NCI-H2196 (cell line): Measurements from ENCODE around the gene AGXT.

ENCODE experiments used
- DNase-seq: peaks from one replicate; lab custom pipeline; 2025; ENCODE audit not compliant: unreplicated experiment; lab: John Stamatoyannopoulos, UW

AGXT gene

DNA sequence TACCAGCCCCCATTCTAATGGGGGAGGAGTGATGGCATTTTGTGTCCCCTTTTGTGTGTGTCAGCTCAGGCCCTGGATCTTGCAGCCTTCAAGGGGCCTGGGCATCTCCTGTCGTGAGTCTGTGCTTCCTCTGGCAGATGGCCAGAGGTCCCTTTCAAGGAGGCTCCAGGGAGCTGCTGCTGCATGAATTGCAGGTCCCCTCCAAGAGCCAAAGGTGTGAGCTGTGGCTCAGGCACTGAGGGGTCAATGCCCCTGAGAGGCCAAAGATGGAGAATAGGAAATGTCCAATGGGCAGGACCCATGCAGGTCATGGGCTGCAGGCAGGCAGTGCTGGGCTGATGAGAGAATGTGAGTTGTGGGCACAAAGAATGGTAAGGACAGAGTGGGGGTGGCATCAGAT lies 16.9 kb downstream of the AGXT start:
- DNase-seq: no peak

DNA sequence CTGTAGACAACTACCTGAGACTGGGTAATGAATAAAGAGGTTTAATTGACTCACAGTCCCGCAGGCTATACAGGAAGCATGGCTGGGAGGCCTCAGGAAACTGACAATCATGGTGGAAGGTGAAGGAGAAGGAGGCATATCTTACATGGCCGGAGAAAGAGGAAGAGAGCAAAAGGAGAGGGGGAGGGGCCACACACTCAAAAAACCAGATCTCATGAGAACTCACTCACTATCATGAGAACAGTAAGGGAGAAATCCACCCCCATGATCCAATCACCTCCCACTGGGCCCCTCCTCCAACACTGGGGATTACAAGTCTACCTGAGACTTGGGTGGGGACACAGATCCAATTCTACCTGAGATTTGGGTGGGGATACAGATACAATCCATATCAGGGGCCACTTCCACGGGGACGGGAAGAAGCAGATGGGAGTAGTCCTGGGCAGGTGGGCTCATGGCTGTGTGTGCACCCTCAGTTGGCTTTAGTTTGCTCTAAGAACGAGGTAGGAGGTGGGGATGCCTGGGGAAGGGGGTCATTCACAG lies 17.5 kb downstream of the AGXT start:
- no peak for DNase-seq

DNA sequence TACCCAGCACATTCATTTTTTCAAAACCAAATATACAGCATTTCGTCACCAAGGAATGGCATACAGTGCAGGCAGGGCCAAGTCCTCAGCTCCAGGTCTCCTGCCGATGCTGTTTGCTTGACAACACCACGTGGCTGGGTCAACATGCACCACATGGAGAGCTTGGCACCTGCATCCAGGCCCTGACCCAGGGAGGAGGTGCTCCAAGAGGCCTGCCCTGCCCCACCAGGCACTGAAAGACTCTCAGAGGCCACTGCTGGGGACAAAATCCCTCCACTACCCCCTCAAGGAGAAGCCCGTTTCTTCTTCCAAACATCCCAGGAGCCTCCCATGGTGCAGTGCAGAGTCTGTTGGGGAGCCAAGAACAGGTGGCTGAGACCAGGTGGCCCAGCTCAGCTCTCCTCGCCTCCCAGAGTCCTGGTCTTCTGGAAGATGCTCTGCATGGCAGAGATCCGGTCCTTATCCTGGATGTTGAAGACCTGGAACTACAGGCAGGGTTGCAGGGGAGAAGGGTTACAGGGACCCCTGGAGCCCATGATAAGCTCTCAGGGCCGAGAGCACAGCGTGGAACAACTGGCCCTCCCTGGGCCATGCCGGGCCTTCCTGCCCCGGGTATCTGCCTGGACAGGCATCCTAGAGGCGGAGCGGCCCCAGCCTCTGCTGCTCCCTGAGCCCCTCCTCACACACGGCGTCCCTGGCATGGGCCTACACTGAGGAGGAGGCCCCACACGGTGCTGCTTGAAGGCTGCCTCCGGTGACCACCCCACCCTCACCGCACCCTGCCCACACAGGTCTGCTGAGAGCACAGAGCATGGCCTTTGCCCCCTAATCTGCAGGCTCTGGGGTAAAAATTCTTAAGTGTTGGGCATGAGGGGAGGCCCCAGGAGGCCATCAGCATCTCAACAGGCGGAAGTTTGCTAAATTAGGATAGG lies 18.3 kb downstream of the AGXT start:
- DNase-seq: peak; percentile 56

DNA sequence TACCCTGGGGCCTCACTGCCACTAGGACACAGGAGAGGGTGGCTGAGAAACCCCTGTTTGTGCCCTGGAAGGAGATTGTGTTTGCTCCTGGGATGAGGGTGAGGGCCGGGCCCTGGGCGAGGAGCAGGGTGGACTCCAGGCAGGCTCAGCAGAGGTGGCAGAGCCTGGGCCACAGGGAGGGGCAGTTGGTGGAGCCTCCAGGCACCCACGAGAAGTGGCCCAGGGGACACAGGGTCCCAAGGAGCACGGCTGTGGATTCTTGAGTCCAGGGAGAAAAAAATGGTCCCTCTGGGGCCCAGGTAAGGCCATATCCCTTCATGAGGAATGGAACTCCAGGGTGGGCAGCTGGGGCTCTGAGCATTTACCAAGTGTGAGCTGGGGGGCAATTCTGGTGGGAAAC lies 19.0 kb downstream of the AGXT start:
- DNase-seq: no peak

DNA sequence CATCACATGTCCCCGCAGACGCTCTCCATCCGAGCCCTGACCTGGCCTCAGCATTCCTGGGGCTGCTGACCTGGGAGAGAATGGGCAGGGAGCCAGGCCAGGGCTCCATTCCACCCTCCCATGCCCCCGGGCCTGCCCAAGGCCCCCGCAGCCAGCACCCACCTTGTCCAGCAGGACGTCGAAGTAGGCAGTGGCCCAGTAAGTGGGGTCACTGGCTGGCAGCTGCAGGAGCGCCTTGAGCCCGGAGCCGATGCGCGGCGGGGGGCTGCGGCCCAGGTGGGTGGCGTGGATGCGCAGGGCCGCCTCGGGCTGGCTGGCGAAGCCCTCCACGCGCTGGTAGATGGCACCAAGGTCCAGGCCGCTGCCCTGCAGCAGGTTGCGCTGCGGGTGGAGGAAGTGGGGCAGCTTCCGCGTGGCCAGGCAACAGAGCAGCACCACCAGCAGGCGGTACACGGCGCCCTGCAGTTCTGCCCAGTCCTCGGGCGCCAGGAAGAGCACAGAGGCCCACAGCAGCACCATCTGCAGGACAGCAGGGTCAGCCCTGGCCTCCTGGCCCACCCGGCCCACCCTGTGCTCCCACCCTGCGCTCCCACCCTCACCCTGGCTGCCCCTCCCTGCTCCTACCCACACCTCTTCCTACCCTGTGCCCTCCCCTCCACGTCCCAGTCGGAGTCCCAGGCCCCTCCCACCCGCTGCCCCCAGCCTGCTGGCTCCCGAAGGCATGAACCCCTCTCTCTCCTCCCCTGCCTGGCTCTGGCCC lies 19.7 kb downstream of the AGXT start:
- DNase-seq: no peak

DNA sequence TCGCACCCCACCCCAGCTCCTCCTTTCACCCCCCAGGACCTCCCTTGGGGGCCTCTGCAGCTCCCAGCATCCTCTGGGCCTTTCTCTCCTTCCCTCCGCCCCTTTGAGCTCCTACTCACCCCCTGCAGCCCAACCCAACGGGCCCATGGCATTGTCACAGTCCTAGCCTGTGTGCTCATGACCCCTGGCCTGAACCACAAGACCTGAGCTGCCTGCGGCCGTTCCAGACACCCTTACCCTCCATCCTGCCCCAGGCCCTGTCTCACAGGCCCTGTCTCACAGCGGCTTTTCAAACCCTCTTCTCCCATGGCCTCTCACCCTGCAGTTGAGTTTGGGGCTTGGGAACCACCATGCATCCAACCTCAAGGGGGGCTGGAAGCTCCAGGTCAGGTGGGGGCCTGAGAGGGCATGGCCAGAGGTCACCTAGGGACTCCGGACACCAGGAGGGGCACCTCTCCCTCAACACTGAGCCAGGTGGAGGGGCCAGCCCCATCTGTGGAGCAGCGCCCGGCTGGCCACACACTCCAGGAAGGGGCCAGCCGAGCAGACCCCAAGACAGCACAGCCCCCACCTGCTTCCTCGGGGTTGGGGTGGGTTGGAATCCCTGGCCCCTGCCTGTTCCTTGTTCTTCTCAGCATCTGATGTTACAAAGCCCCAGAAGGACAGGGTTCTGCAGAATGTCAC lies 20.4 kb downstream of the AGXT start:
- DNase-seq: no peak

DNA sequence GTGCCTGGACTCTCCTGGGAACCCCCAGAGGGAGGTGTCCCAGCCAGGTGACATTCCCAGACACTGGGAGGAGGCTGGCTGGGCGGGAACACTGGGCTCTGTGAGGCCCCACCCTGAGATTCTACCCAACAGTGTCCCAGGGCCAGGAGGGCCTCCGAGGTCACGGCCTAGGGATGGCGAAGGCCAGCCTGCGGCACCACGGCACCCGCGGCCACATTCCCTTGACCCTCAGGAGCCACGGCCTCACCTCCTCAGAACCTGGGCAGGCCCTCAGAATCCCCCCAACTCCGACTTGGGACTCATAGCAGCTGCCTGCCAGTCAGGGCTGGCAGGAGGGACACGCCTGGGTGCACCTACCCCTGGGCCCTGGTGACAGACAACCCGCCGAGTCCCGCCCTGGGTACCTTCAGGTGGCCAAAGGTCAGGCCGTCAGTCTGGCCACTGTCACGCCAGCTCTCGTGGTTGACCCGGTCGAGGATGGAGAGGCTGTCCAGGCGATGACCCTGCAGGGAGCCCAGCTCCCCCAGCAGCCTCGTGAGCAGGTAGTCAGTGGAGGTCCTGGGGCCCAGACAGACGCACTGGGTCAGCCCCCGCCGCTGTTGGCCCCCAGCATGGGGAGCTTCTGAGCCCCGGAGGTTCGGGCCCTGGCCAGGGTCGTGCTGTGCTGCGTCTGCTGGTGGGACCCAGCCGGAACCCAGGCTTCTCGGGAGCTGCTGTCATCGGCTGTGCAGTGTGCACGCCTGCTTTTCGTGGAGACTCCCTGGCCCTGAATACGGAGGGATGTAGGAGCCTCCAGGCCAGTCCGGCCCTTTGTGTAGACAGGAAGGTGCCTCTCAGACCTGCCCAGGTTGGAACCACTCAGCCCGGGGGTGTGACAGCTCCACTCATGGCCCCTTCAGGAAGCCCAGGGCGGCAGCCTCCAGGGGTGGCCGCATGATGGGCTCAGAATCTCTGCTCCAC lies 21.3 kb downstream of the AGXT start:
- no peak for DNase-seq

DNA sequence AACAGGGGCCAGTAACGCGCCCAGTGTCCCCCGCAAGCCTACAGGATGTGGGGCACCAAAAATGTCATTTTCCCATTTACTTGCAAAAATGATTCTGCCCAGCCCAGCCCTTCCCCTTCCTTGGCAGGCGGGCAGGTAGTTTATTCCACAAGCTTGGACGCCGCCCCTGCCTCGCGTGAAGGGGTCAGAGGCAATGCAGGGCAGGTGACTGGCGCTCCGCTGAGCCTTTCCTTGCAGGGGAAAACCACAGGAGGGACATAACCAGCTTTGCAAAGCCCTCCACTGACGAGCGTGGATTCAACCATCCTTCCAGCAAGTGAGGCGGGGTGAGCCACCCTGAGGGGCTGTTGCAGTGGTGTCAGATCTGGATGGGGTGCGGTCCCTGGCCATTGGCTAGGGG lies 22.1 kb downstream of the AGXT start:
- DNase-seq: no peak

DNA sequence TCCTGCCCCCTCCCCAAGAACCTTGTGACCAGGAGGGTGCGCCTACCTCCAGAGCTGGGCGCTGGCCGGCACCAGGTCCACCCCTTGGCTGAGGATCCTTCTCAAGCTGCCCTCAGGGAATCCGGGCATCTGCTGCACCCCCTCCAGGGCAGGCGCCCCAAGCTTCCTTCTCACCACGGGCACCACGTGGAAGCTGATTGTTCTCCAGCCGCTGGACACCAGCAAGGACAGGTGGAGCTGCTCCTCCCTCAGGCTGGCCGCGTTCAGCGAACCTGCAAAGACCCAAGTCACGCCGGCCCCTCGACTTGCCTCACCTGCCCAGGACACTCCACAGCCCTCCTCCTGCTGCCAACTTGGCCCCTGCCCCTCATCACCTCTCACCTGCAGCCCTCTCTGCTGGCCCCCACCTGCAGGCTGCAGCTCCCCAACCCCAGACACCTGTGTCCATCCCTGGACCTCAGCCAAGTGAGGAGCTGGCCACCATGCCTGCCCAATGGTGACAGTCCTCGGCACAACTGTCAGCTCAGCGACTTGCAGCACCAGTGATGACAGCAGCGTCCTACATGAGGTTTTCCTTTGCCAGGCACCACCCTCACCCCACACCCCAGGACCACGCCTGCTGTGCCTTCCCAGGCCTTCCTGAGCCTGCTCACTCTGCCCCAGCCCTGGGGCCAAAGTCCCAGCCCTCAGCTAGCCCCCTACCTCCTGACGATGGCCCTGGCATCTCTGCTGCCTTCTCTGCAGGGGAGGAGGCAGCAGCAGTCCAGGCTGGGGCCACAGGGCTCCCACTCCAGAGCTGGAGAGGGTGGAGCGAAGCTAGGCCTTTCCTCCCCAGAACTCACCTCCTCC lies 23.1 kb downstream of the AGXT start:
- no peak for DNase-seq

DNA sequence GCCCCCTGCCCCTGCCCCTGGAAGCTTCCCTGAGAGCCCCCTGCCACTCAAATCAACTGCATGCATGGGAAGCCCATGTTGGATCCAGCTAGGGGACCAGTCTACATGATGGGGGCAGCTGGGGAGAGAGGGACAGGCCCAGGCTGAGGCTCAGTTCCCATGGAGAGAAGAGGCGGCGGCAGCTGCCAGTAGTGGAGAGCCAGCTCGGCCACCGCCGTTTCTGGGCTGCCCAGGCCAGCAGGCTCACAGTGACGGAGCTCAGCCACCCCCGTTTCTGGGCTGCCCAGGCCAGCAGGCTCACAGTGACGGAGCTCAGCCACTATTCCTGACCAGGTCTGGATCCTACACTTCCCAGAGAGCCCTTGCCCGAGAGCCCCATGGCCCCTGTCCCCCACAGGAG lies 23.7 kb downstream of the AGXT start:
- DNase-seq: no peak

DNA sequence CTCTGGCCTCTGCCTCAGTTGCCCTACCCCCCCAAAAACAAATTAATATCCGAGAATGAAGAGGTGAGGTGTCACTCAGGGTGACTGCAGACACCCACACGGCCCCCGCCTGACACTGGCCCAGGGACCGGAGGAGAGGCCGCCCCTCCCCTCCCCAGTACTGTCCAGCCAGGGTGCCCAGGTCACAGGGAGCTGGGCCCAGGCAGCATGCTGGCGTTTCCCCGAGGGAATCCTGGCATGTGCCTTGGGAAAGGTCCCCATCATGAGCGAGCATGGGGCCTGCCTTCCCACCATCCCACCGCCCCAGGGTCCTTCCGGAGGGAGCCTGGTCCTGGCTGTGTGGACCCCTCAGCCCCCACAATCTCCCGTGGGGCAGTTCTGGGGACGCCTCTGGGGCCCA lies 24.3 kb downstream of the AGXT start:
- DNase-seq: no peak

DNA sequence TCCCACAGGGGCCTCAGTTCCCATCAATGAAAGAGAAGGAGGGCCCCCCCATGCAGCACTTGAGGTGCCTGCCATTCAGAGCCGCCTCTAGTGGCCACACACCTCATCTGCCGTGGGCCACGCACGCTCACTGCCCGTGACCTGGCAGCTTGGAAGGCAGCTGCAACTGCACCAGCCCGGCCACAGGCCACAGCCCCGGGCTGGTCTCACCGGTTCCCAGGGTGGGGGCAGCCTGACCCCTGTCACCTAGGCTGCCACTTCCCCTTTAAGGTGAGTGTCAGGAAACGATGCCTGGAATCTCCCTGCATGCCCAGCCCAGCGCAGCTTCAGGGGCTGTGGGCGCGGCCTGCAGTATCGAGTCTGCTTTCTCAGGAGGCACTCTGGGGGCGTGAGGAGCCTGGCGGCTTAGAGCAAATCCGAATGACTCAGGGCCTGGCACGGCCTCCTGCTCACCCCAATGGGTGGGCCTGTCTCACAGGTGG lies 24.8 kb downstream of the AGXT start:
- no peak for DNase-seq

DNA sequence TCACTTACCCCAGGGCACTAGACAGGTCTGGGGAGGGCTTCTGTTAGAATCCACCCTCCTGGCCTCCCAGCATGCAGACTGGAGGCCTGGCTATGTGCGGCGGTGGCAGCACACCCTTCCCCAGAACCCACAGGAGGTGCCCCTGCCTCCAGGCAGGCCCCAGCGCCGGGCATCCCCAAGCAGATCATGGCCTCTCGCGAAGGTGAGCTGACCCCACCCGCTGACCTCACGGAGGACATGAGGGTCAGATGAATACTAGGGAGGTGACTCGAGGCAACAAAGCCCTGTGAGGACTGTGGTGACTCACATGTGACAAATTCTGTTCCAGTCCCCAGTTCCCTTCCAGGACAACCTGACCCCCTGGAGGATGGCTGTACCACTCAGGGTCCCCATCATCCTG lies 25.4 kb downstream of the AGXT start:
- no peak for DNase-seq

DNA sequence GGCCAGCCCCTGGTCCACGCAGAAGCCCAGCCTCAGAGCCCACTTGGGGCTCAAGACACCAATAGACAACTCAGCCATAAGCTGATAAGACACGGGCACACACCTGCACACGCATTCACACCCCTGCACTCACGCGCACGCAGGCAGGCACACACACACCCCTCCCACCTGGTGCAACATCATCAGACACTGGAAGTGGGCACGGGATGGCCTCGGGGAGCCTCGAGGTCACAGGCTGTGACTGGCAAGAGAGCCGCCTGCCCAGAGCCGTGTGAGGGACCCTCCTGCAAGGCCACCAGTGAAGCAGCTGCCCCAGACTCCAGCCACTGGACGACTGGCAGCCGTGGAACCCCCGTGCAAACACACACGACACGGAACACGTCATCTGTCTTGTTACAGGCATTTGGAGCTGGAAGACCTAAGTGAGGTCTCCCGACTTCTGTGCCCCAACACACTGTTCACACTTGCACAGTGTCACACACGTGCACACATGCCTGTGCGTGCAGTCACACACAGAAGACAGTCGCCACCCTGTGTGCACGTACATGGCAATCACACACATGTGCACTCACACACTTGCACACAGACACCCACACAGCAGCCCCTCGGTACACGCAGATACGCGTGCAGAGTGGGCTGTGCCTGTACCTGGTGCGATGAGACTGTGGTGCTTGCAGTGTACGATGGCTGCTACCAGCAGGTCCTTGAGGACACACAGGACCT lies 26.4 kb downstream of the AGXT start:
- no peak for DNase-seq

DNA sequence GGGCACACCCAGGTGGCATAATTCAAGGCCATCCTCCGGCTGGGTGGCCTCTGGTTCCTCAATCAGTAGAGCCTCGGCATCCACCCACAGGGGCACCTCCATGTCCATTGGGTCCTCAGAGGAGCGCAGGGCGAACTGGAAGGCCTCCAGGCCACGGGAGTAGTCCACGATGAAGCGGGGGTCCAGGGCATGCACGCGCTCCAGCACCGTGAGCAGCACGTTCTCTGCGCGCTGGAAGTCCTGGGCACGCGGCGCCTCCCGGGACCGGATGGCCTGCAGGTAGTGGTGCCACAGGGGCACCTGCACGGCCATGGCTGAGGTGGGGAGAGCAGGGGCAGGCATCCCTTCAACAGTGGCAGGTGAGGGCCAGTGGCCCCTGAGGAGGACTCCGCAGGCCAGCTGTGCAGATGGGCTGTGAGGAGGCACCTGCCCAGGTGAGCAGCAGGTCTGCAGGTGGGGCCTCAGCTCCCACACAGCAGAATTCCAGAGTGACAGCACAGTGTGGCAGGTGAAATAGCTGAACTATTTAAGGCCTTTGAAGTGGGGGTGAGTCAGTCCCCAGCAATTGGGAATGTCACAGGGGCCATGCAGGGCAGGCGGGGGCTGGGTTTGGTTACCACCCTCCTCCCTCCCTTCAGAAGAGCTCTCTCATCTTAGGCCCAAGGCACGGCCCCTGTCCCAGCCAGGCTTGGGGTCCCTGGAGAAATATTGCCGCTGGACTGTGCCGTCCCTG lies 27.2 kb downstream of the AGXT start, which contains the start of gene MAB21L4:
MAB21L4 (minus strand) TSS at position 501 of the 733 bp plus-strand sequence; CDS start at position 342, 159 bp downstream.
- DNase-seq: no peak

DNA sequence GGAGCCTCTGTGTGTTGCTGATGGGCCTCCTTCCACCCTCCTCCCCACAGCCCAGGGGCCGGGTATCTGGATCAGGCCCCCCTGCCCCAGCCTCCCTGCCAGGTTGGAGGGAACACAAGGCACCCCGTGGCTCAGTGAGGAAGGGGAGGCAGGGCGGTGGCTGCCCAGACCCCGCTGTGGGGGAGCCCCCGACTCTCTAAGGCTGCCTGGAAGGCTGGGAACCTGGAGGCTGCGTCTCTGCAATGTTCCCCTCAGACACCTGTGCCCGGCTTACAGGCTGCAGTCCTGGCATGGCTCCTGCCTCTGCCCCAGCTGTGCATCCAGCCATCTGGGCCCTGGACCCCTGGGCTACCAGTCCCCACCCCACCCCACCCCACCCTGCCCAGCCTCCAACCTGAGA lies 27.8 kb downstream of the AGXT start:
- no peak for DNase-seq

DNA sequence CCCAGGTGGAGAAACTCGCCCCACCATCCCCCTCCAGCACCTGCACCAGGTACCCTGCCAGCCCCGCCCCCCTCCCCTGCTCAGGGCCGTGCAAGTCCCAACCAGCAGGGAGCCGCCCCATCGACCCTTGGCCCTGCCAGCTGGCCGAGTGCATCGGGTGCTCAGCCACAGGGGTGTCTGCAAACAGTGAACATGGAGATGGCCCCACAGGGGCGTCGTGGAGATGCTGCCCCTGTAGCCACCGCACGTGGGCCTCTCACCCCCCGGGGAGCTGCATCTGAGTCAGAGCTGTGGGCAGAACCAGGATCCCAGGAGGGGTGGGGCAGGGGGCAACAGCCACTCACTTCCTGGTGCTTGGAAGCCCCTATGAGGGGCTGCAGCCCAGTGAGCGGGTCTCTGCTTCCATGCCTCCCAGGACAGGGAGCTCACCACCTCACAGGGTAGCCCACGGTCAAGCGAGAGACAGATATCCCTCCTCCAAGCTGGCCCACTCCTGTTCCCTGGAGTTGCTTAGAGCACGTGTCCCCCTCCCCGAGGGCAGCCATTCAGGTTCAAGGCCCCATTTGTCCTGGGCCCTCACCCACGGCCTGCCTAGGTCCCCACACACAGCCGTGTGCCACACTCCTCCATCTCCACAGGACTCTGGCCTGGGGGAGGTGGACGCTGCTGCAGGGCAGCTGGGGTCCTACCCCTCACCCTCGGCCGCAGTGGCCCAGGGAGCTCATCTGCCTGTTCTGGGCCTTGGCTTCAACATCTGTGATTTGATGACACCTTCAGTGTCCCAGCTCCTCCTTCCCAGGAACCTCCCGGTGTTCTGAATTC lies 28.5 kb downstream of the AGXT start:
- DNase-seq: peak; percentile 82
